GM18870 (cell line): Measurements from ENCODE around the gene PFKFB3.
"Not testable (repeated sequence)": the region's sequence is repeated elsewhere in the genome, so short reads cannot be mapped to it uniquely, and the experiment has no call there.

Experiments used
- ATAC-seq: cut with Tn5 transposase; IDR thresholded peaks from one replicate; pipeline ENCODE4 v1.9.1; 2021; ENCODE audit warnings: moderate library complexity; ENCODE audit not compliant: unreplicated experiment

The PFKFB3 gene

GRCh38 chr10:6270951-6271350 is 68.2 kb downstream of the PFKFB3 start:
- no peak for ATAC-seq

GRCh38 chr10:6271663-6272062 is 68.9 kb downstream of the PFKFB3 start:
- ATAC-seq = no peak

- ATAC-seq = no peak
Measured at GRCh38 chr10:6272126-6272525, 69.4 kb downstream of the PFKFB3 start.

- no peak for ATAC-seq
Measured at GRCh38 chr10:6273351-6273750, 70.6 kb downstream of the PFKFB3 start.

GRCh38 chr10:6274040-6274439 is 71.3 kb downstream of the PFKFB3 start:
- ATAC-seq = no peak

GRCh38 chr10:6274484-6274883 is 71.8 kb downstream of the PFKFB3 start:
- ATAC-seq = no peak

GRCh38 chr10:6275022-6275997 is 72.6 kb downstream of the PFKFB3 start:
- ATAC-seq = peak; percentile 78

- no peak for ATAC-seq
Measured at GRCh38 chr10:6276356-6276755, 73.6 kb downstream of the PFKFB3 start.

GRCh38 chr10:6278519-6279120 is 75.9 kb downstream of the PFKFB3 start:
- no peak for ATAC-seq

GRCh38 chr10:6279540-6280267 is 77.0 kb downstream of the PFKFB3 start:
- ATAC-seq = no peak

GRCh38 chr10:6280291-6280690 is 77.6 kb downstream of the PFKFB3 start:
- no peak for ATAC-seq

GRCh38 chr10:6282454-6282958 is 79.8 kb downstream of the PFKFB3 start:
- ATAC-seq = no peak

GRCh38 chr10:6283655-6284054 is 80.9 kb downstream of the PFKFB3 start:
- no peak for ATAC-seq

GRCh38 chr10:6290621-6291020 is 87.9 kb downstream of the PFKFB3 start:
- ATAC-seq = not testable (repeated sequence)

- ATAC-seq = no peak
Measured at GRCh38 chr10:6292741-6293151, 90.0 kb downstream of the PFKFB3 start.

GRCh38 chr10:6296425-6296824 is 93.7 kb downstream of the PFKFB3 start:
- ATAC-seq = not testable (repeated sequence)

GRCh38 chr10:6296828-6297251 is 94.1 kb downstream of the PFKFB3 start:
- no peak for ATAC-seq

GRCh38 chr10:6297522-6297921 is 94.8 kb downstream of the PFKFB3 start:
- no peak for ATAC-seq

- ATAC-seq = no peak
Measured at GRCh38 chr10:6297951-6298381, 95.2 kb downstream of the PFKFB3 start.

GRCh38 chr10:6298428-6298827 is 95.7 kb downstream of the PFKFB3 start:
- ATAC-seq = no peak

GRCh38 chr10:6299234-6299633 is 96.5 kb downstream of the PFKFB3 start:
- ATAC-seq = no peak
